SJCRH30 (cell line): ENCODE measurements around the gene GNG13. TPM values are rescaled to one million over a fixed set of nuclear protein-coding genes. Genes with fewer than 3 reads are reported as not detected.
"Not testable (repeated sequence)": the region's sequence is repeated elsewhere in the genome, so short reads cannot be mapped to it uniquely, and the experiment has no call there.

Experiments used
- DNase-seq, 2 experiments: peaks; one replicate each; pipeline ENCODE4 v3.0.0-alpha.2; 2015 to 2020
- H3K27ac ChIP-seq: fragments of 250-450 bp; sonication (Bioruptor Pico); 2 replicates; pipeline ENCODE4 v1.5.1; 2020; ENCODE audit warnings: mild to moderate bottlenecking, moderate library complexity
- H3K27me3 ChIP-seq: fragments of 250-450 bp; sonication (Bioruptor Pico); 2 replicates; pipeline ENCODE4 v1.5.1; 2020; ENCODE audit warnings: mild to moderate bottlenecking, moderate library complexity
- H3K36me3 ChIP-seq: fragments of 250-450 bp; sonication (Bioruptor Pico); 2 replicates; pipeline ENCODE4 v1.5.1; 2020; ENCODE audit warnings: mild to moderate bottlenecking, moderate library complexity
- H3K4me1 ChIP-seq: fragments of 250-450 bp; sonication (Bioruptor Pico); 2 replicates; pipeline ENCODE4 v1.5.1; 2020; ENCODE audit warnings: mild to moderate bottlenecking, moderate library complexity
- H3K4me3 ChIP-seq: fragments of 250-450 bp; sonication (Bioruptor Pico); 2 replicates; pipeline ENCODE4 v1.5.1; 2020; ENCODE audit warnings: mild to moderate bottlenecking, moderate library complexity
- H3K9me3 ChIP-seq: fragments of 250-450 bp; sonication (Bioruptor Pico); replicated peaks from 2 replicates; pipeline ENCODE4 v1.5.1; 2020; ENCODE audit warnings: mild to moderate bottlenecking, moderate library complexity
- total RNA-seq: library from RNA; depleted of rRNA; stranded (reverse); fragments of >200 nt; shearing (Covaris generic); gene quantifications from 2 replicates; pipeline ENCODE4 v1.2.3, GENCODE V29; 2014

The GNG13 gene
- total RNA-seq, 1 experiment from 2014 or later, result not detected

DNA sequence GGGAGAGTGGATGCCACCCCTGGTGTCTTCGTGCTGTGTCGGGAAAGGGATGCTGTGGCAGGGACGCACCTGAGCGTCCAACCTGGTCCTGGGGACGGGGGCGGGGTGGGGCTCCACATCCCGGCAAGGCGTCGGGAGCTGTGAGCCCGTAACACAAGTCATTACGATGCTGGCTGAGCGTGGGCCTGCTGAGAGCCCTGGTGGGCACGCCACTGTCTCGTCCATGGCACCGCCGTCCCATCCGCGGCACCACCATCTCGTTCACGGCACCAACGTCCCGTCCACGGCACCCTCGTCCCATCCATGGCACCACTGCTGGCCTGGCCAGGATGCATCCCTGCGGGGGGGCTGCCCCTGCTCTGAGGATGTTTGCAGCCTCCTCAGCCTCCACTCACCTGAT is 24.1 kb upstream of the GNG13 start:
- no peak for DNase-seq
- Histone ChIP-seq H3K27me3 (peaks cover 7% of the 10 kb centered on the region; the same call in 1 of the 2 replicates), H3K4me1 (peaks cover 14% of the 10 kb centered on the region; the same call in 1 of the 2 replicates), H3K9me3 (peaks cover 5% of the 10 kb centered on the region; the same call in 1 of the 2 replicates), H3K4me3 (no peak overlapping the region), H3K27ac (no peak overlapping the region), H3K36me3 (no peaks in the 10 kb centered on the region)

DNA sequence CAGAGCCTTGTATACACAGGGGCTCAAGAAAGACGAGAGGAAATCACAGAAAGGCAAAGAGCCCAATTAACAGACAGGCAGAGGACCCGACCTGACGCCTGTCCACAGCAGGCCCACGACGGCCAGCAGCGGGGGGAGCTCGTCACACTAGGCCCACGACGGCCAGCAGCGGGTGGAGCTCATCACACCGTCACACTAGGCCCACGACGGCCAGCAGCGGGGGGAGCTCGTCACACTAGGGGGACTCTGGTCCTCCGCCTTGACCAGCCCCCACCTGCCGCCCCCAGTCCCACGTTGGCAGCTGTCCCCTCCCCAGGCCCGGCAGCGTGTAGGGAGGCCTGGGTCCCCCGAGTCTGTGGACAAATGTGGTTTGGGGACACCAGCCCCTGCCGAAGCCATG is 23.7 kb upstream of the GNG13 start:
- peaks cover 5% of the 10 kb centered on the region; the same call in 1 of the 2 replicates for H3K9me3 ChIP-seq
- DNase-seq, result no peak
- no peak overlapping the region for H3K4me3 ChIP-seq
- H3K27ac ChIP-seq, result no peak overlapping the region
- H3K4me1 ChIP-seq, result peaks cover 14% of the 10 kb centered on the region; the same call in 1 of the 2 replicates
- peaks cover 7% of the 10 kb centered on the region; the same call in 1 of the 2 replicates for H3K27me3 ChIP-seq
- no peaks in the 10 kb centered on the region for H3K36me3 ChIP-seq

DNA sequence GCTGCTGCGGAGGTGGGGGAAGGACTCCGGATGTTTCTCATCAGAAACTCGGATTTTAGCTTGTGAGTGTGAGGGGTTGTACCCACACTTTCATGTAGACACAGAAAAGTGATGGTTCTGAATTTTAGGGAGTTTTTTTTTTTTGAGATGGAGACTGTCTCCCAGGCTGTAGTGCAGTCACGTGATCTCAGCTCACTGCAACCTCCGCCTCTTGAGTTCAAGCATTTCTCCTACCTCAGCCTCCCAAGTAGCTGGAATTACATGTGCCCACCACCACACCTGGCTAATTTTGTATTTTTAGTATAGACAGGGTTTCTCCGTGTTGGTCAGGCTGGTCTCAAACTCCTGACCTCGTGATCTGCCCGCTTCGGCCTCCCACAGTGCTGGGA is 22.4 kb upstream of the GNG13 start:
- Histone ChIP-seq H3K27me3 (peaks cover 7% of the 10 kb centered on the region; the same call in 1 of the 2 replicates), H3K27ac (no peak overlapping the region), H3K4me3 (no peak overlapping the region), H3K4me1 (peaks cover 14% of the 10 kb centered on the region; the same call in 1 of the 2 replicates), H3K36me3 (no peaks in the 10 kb centered on the region), H3K9me3 (peaks cover 5% of the 10 kb centered on the region; the same call in 1 of the 2 replicates)
- DNase-seq, result no peak

DNA sequence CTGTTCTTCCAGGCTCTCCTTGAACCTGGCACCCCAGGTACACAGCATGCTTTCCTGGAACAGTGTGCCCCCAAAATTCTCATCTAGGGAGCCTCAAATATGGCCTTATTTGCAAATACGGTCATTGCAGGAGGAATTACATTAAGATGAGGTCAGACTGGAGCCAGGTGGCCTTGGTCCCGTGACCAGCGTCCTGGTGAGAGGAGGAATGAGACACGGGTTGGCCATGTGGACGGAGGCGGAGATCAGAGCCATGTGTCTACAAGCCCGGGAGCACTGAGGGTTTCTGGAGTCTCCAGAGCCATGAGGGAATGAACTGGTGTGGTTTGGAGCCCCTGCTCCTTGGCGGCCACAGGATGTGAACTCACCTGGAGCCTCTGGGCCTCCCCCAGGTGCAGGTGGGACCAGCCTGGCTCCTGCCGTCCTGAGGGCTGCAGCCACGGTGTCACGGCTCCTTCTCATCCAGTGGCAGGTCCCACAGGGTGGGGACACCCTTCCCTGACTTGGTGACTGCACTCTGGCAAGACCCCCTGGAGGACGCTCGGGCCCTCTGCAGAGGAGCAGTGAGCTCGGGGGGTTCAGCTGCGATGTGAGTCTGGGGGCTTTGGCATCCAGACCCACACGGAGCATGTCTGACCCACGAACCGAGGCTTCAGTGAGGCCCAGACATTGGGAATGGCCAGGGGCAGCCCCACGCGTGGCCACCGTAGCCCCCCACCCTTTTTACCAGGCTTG is 21.8 kb upstream of the GNG13 start:
- Histone ChIP-seq H3K4me1 (peaks cover 14% of the 10 kb centered on the region; the same call in 1 of the 2 replicates), H3K9me3 (peaks cover 5% of the 10 kb centered on the region; the same call in 1 of the 2 replicates), H3K27ac (no peak overlapping the region), H3K4me3 (no peak overlapping the region), H3K36me3 (no peaks in the 10 kb centered on the region), H3K27me3 (peaks cover 7% of the 10 kb centered on the region; the same call in 1 of the 2 replicates)
- DNase-seq, result no peak

DNA sequence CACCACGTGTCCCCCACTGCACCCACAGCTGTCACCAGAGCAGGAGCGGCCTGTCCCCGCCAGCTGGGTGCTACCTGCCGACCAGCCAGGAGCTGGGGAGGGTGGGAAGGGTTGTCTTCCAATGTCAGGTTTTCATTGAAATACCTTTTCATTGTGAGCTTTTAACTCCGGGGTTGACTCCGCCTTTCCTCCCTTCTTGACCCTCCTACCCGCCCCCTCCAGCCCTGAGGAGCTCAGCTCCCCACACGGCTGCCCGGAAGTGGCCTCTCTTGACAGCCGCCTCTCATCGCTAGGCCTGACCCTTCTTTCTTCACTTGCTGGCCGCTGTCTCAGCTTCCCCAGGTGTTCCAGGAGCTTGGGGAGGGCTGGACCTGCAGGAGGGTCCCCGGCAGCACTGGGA is 21.2 kb upstream of the GNG13 start:
- peaks cover 14% of the 10 kb centered on the region; the same call in 1 of the 2 replicates for H3K4me1 ChIP-seq

DNA sequence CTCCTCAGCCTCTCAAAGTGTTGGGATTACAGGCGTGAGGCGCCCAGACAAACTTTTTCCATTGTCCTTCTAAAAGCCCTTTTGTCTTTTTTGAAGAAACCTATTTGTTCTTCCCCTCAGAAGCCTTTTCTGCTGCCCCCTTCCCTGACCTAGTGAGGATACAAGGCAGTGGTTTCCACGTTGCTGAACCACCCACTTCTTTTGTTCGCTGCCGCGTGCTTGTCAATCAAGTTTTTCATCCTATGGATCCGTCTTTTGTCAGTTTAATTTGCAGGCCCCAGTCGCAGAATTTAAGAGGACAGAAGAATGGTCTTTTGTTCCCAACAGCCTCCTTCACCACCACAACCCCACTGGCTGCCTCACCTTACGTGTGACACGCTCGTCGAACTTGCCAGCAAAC is 20.2 kb upstream of the GNG13 start:
- no peak overlapping the region for H3K27ac ChIP-seq
- no peaks in the 10 kb centered on the region for H3K36me3 ChIP-seq
- DNase-seq, result no peak
- peaks cover 12% of the 10 kb centered on the region; the same call in 1 of the 2 replicates for H3K4me1 ChIP-seq
- peaks cover 2% of the 10 kb centered on the region; the same call in 1 of the 2 replicates for H3K27me3 ChIP-seq
- no peak overlapping the region for H3K4me3 ChIP-seq
- peaks cover 5% of the 10 kb centered on the region; the same call in 1 of the 2 replicates for H3K9me3 ChIP-seq

More for the DNA sequence above, 21.2 kb upstream of the GNG13 start:
- no peak for DNase-seq
- Histone ChIP-seq H3K4me3 (no peak overlapping the region), H3K36me3 (no peaks in the 10 kb centered on the region), H3K27me3 (peaks cover 7% of the 10 kb centered on the region; the same call in 1 of the 2 replicates), H3K27ac (no peak overlapping the region), H3K9me3 (peaks cover 5% of the 10 kb centered on the region; the same call in 1 of the 2 replicates)

DNA sequence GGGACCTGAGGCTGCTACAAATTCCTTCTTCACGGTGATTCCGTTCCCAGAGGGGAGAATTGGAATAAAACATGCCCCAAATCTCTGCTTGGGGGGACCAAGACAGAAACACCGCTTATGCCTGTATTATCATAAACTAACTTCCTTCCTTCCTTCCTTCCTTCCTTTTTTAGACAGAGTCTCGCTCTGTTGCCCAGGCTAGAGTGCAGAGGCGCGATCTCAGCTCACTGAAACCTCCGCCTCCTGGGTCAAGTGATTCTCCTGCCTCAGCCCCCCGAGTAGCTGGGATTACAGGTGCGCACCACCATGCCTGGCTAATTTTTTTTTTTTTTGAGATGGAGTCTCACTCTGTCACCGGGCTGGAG is 19.5 kb upstream of the GNG13 start:
- H3K27me3 ChIP-seq, H3K36me3 ChIP-seq: not testable (repeated sequence)
- peaks cover 11% of the 10 kb centered on the region; the same call in 1 of the 2 replicates for H3K4me1 ChIP-seq

DNA sequence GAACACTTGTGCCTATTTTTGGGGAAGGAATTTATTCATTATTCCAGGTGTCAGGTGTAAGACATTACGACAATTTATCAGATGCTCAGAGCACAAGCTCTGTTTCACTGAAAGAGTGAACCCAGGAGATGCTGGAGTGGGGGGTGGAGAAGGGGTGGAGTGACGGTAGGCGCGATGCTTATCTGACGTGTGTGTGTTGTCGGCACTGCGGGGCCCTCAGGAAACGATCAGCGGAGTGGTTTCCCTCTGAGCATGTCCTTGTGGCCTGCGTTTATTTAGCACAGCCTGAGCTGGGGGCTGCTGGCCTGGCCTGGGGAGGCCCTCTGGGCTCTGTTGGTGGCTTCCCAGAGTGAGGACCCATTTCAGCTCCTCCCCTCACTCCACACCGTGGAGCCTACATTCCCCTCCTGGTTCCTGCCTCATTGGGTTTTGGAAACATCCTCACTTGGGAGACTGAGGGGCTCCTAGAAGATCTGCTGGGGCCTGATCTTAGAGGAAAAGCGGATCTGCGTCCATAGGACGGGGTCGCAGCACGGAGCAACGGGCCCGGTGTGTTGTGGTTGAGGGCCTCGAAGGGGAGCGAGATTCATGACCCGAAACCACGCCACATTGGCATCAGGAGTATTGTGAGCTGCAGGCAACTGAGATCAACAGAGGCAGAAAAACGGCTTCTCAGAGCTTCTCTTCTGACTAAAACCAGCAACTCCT is 19.0 kb upstream of the GNG13 start:
- no peak overlapping the region for H3K27ac ChIP-seq

More for the DNA sequence above, 19.5 kb upstream of the GNG13 start:
- DNase-seq, H3K9me3 ChIP-seq, H3K27ac ChIP-seq, H3K4me3 ChIP-seq: not testable (repeated sequence)

DNA sequence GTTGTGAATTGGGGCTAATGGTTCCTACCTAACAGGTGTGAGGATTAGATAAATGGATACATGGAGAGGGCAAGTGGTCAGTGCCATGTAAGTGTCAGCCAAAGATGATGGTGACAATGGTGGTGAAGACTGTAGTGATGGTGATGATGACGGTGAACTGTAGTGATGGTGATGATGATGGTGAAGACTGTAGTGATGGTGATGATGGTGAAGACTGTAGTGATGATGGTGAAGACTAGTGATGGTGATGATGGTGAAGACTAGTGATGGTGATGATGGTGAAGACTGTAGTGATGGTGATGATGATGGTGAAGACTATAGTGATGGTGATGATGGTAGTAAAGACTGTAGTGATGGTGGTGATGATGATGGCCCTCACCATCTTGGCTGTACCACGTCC is 18.1 kb upstream of the GNG13 start:
- no peaks in the 10 kb centered on the region for H3K27me3 ChIP-seq
- peaks cover 2% of the 10 kb centered on the region; the same call in 1 of the 2 replicates for H3K9me3 ChIP-seq
- H3K4me3 ChIP-seq, result no peak overlapping the region
- no peaks in the 10 kb centered on the region for H3K36me3 ChIP-seq
- no peak overlapping the region for H3K27ac ChIP-seq
- H3K4me1 ChIP-seq, result peaks cover 15% of the 10 kb centered on the region
- DNase-seq, result no peak

More for the DNA sequence above, 19.0 kb upstream of the GNG13 start:
- Histone ChIP-seq H3K36me3 (no peaks in the 10 kb centered on the region), H3K27me3 (no peaks in the 10 kb centered on the region), H3K4me3 (no peak overlapping the region), H3K9me3 (peaks cover 5% of the 10 kb centered on the region; the same call in 1 of the 2 replicates), H3K4me1 (peaks cover 12% of the 10 kb centered on the region)
- no peak for DNase-seq

DNA sequence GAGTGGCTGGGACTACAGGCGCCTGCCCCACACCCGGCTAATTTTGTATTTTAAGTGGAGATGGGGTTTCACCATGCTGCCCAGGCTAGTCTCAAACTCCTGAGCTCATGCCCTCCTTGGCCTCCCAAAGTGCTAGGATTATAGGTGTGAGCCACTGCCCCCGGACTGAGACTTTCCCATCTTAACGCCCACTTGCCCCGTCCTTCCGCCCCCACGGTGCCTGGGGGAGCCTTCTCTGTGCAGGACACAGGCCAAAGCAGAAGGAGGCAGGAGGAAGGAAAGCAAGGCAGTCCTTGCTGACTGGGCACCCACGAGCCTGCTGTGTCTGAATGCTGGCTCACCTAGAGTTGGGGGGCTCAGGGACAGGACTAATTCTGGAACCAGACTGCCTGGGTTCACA is 17.6 kb upstream of the GNG13 start:
- H3K36me3 ChIP-seq, result no peaks in the 10 kb centered on the region
- no peaks in the 10 kb centered on the region for H3K9me3 ChIP-seq
- H3K4me1 ChIP-seq, result peaks cover 15% of the 10 kb centered on the region
- no peak for DNase-seq
- H3K27me3 ChIP-seq, result no peaks in the 10 kb centered on the region
- no peak overlapping the region for H3K27ac ChIP-seq
- no peak overlapping the region for H3K4me3 ChIP-seq

DNA sequence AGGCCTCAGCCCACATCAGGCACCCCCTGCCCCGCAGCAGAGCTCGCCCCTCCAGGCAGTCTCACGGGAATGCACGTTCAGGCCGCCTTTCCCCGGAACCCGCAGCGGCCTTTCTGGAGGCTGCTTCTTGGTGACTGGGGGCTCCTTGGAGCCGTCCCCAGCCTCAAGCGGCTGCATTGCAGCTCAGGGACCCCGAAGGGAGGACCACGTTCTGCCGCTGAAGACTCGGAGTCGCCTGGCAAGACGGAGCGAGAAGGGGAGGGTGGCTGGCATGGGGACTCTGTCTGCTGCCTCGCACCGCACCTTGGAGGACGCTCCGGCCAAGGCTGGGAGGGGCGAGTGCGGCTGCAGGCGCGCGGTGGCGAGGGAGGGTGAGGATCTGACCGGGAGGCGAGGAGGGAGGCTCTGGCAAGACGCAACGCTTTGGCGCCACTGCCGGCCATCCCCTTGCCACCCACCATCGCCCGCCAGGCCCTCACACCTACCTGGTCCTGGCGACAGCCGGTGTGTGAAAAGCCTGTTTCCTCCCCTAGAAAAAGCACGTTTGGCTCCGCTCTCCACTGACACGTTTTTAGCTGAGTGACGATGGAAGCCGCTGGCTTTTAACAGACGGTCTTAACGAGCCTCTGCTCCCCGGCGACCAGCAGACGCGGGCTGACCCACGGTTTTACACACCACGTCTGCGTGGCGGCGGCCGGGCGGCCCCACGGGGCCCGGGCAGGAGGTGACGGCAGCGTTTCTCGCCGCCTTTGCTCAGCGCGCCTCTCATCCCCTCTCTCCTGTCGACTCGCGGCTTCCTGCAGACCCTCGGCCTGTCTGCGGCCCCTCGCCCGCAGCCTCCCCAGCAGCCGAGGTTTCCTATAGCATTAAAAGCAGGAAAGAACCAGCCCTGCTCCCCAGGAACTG is 16.7 kb upstream of the GNG13 start:
- no peaks in the 10 kb centered on the region for H3K36me3 ChIP-seq
- H3K9me3 ChIP-seq, result no peaks in the 10 kb centered on the region
- no peak overlapping the region for H3K27ac ChIP-seq
- DNase-seq, result no peak
- H3K4me3 ChIP-seq, result no peak overlapping the region
- no peaks in the 10 kb centered on the region for H3K27me3 ChIP-seq
- peaks cover 15% of the 10 kb centered on the region for H3K4me1 ChIP-seq

DNA sequence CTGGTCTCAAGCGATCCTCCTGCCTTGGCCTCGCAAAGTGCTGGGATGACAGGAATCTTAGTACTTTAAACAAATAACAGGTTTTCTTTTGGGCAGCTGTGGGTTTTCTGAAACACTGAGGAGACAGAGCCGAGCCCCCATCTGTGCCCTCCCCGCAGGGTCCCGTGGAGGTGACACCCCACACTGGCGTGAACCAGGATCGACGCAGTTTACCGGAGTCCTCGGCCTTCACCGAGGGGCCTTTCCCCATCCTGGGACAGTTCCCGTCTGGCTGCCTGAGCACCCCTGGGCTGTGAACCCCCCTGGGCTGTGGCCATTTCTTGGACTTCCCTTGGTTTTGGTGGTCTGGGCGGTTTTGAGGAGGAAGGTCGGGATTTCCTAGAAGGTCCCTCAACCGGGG is 15.3 kb upstream of the GNG13 start:
- H3K9me3 ChIP-seq, result no peaks in the 10 kb centered on the region
- no peaks in the 10 kb centered on the region for H3K36me3 ChIP-seq
- no peaks in the 10 kb centered on the region for H3K27me3 ChIP-seq
- no peak overlapping the region for H3K4me3 ChIP-seq
- H3K4me1 ChIP-seq, result peaks cover 15% of the 10 kb centered on the region
- no peak for DNase-seq
- H3K27ac ChIP-seq, result peak overlapping the region; percentile 63

DNA sequence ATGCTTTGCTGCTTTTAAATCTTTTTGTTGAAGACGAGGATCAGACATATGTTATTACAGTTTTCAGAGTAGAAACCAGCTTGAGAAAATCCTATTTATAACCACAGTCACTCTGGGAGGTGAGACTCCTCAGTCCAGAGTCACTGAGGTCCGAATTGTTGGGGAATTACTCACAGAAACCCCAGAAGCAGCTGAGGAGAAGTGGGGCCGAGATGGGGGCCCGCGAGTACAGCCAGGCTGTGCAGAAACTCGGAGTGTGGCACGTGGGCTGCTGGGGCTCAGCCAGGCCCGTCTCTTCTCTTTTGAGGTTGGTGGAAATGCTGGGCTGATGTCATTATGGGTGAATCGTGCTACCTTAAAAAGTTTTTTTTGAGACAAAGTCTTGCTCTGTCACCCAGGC is 14.4 kb upstream of the GNG13 start:
- H3K4me1 ChIP-seq, result peaks cover 15% of the 10 kb centered on the region
- peak; percentile 72 to 76 for DNase-seq
- no peaks in the 10 kb centered on the region for H3K9me3 ChIP-seq
- H3K4me3 ChIP-seq, result no peak overlapping the region
- H3K36me3 ChIP-seq, result no peaks in the 10 kb centered on the region
- no peaks in the 10 kb centered on the region for H3K27me3 ChIP-seq
- peak overlapping the region; percentile 63 for H3K27ac ChIP-seq

DNA sequence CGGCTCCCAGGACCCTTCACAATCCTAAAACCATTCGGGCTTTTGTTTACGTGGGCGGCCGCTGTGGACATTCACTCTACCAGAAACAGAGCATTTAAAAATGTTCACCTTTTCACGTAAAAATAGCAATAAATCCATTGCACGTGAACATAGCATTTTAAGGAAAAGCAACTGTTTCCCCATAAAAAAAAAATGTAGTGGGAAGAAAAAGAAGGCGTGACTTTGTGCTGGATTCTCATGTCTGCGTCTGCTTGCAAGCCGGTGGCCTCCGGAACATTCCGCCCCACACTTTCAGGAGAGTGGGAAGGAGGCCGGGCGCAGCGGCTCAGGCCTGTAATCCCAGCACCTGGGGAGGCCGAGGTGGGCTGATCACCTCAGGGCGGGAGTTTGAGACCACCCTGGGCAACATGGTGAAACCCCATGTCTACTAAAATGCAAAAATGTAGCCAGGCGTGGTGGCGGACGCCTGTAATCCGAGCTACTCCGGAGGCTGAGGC is 13.4 kb upstream of the GNG13 start:
- no peak overlapping the region for H3K27ac ChIP-seq
- no peaks in the 10 kb centered on the region for H3K9me3 ChIP-seq
- peaks cover 15% of the 10 kb centered on the region for H3K4me1 ChIP-seq
- no peaks in the 10 kb centered on the region for H3K27me3 ChIP-seq
- no peak for DNase-seq
- H3K36me3 ChIP-seq, result no peaks in the 10 kb centered on the region
- H3K4me3 ChIP-seq, result no peak overlapping the region
